AG20443 (cell line): ENCODE results near the gene NHS.

Experiments
- DNase-seq: peaks from one replicate; pipeline ENCODE4 v3.0.0; 2012; ENCODE audit warnings: low spot score, mixed read lengths

Gene NHS

DNA sequence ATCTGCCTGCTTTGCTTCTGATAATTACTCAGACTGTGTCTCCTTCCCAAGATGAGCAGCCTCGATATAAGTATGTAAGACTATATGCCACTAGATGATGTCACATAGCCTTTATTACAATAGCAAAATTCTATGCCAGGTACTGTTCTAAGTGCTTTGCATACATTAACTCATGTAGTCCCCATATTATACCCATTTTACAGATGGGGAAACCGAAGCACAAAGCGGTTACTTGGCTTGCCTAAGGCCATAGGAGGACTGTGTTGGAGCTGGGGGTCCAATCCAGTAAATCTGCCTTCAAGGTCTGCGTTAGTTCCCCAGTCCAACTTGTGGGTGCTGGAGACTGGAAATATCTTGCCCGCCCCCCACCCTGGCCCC is 361.5 kb downstream of the NHS start:
- no peak for DNase-seq

DNA sequence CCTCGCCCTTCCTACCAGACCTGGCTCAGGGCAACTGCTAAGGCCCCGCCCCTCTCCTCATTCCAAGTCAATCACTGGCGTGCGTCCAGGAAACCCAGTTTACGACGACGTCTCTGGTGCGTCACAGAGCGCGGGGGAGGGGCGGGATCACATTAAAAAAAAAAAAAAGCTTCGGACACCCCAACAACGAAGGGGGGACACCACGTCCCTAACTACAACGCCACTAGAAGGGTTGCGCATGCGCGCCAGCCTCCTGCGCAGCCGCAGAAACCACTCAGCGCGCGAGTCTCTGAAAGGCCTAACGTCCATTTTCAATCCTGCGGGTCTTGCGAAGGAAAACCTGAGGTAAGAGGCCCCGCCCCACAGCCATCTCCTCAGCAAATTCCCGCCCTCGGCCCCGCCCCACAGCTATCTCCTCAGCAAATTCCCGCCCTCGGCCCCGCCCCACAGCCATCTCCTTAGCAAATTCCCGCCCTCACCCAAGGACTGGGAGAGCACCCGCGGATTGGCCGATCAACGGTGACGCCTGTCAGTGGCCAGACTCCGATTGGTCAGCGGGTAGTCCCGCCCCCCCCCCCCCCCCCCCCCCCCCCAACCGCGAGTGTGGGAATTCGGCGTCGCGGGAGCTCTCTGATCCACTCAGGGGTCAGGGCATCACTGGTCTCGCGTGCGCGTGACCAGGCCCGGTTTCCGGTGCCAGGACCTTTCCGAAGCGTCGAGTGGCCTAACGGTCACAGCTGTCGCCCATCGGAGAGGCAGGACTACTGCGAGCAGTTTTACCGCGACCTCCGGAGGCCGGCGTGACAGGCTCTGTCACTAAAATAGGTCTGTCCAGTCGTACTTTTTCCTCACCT is 362.1 kb downstream of the NHS start, which contains the start of gene SCML1:
SCML1 (plus strand) TSS at position 638 of the 854 bp plus-strand sequence. CDS start 6,694 bp downstream, outside the sequence.
- DNase-seq, result peak; percentile 92

DNA sequence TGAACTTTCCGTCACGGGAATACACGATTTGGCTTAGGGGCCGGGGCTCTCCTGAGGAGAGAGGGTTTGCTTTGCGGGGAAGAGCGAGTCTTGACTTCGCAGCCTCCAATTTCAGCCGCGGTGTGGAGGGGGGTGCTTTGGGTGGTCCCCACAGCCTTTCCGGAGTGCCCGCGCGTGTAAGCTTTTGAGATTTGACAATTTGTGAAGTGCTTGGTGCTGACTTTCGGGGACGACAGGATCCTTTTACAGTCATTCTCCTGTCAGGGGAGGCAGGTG is 362.6 kb downstream of the NHS start:
- no peak for DNase-seq

DNA sequence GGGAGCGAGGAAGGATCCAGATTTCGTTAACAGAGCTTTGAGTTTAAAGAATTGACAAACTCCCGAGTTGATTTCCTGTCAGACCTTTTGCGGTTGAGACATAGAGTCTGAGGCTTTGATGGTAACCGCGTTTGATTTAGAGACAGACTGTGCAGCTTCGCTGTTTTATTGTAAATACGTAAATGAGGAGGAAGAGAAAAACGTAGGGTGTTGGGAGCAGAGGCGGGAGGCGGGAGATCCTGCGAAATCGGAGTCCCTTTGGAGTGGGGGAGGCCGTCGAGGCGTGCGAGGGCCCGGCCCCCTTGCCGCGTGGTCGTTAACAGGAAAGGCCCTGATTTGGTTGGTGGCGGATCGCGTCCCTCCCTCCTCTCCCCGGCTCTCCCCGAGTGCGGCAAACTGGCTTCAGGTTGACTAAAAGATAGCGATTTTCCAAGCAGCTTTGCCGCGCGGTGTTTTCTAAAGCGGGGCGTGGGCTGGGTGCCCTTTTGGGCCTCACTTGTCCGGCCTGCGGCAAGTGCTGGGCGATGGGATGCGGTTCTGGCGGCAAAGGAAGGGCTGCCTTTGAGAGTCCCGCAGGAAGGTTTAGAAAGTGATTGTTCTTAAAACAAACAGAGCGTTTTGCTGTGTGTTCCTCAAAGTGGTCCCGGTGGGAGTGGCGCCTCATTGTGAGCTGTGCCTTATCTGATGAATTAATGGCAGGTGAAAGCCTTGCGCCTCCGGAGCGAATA is 363.1 kb downstream of the NHS start:
- peak; percentile 9 for DNase-seq

DNA sequence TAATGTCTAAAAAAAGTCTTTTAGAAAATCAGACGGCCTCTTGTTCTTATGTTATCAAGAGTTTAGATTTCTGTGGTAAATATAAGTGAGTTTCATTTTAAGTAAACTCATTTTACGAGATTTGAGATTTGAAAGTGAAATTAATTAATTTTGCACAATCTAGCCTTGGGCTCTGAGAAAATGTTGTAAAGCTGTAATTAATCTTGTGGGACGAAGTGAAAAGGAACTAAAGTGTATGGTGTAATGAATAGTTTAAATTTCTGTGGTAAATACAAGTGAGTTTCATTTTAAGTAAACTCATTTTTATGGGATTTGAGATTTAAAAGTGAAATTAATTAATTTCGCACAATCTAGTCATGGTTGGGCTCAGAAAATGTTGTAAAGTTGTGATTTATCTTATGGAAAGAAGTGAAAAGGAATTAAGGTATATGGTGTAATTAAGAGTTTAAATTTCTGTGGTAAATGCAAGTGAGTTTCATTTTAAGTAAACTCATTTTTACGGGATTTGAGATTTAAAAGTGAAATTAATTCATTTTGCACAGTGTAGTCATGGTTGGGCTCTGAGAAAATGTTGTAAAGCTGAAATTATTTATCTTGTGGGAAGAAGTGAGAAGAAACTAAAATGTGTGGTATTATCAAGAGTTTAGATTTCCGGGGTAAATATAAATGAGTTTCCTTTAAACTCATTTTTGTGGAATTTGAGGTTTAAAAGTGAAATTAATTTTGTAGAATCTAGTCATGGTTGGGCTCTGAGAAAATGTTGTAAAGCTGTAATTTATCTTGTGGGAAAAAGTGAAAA is 363.9 kb downstream of the NHS start:
- DNase-seq, result no peak

DNA sequence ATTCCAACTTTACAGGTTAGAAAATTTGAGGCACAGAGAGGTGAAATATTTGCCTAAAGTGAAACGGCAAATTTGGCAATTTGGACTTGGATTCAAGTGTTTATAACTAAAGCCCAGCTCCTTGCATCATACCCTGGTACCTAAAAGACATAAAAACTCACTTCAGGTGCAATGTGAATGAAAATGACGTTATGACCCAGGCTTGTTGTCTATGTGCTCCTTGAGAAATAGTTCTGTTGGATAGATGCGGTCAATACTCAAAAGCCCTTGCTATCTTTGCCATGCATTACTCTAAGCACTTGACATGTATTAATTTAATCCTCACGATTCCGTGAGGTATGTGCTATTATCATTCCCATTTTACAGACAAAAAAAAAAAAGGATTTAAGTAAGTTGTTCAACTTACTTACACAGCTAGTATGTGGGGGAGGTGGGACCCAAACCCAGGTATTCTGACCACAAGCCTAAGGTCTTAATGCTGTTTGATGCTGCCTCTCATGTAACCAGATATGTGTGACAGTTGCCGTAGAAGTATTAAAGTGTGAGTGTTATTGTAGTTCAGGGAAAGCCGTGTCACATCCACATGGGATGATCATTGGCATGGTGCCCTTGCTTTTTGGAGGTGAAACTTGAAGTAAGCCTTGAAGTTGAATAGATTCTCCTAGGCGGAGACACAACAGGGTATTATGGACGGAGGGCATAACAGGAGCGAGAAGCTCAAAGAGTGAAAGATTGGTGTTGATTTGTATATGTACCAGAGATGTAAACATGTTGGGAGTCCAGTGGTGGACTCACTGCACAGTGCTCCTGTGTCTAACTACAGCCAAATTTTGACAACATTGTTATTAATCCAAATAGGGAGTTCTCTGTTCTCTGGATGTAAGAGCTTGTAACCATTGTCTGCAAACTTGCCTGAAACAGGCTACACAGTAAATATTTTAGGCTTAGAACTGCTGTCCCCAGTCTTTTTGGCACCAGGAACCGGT is 365.4 kb downstream of the NHS start:
- DNase-seq, result no peak

DNA sequence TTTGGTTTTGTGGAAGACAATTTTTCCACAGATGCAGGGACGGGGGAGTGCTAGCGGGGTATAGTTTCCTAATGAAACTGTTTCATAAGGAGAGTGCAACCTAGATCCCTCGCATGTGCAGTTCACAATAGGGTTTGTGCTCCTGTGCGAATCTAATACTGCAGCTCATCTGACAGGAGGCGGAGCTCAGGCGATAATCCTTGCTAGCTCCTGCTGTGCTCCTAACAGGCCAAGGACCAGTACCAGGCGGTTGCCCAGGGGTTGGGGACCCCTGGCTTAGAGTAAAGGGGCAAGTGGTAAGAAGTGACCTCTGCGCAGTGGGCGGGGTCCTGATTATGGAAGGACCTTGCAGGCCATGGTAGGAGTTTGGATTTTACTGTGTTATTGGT is 366.1 kb downstream of the NHS start:
- DNase-seq, result no peak

DNA sequence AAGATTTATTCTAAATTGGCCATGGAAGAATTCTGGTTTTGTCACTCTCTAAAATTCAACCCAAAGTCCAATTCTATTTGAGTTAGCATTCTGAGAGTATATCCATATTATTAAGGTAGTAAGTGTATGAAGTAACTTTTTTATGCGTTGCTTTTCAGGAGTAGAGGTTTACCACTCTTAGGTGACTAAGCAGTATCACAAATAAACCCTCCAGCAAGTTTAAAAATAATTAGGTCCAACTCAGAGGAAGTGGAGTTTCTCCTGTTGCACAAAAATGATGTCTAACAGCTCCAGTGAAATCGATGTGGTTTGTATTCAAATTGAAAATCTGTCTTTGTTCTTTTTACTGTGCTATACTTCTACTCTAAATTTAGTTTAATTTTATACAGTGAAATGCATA is 368.9 kb downstream of the NHS start:
- no peak for DNase-seq

DNA sequence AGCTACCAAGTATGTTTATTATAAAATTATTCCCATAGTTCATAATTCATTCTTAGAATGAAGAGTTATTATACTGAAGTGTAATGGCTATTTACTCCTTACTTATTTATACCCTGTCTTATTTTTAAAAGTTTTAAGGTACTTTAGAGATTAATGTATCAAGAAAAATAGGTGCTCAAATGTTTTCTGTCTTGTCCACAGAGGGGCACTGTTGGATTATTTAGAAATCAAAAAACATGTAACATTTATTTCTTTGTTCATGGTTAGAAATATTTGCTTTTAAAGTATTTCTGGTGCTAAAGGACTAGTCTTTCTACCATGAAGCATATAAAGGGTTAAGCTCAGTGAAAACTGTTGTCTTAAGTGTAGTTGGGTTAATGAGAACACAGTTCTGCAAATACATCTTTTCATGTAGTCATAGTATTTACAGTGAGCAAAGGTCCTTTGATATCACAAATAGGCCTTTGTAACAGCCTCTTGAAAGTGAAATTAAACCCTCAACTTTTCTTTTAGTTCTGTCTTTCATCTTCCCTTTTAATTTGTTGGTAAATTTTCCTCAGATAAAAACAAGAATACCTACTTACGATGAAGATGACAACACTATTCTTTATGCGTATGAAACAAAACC is 370.0 kb downstream of the NHS start:
- no peak for DNase-seq

DNA sequence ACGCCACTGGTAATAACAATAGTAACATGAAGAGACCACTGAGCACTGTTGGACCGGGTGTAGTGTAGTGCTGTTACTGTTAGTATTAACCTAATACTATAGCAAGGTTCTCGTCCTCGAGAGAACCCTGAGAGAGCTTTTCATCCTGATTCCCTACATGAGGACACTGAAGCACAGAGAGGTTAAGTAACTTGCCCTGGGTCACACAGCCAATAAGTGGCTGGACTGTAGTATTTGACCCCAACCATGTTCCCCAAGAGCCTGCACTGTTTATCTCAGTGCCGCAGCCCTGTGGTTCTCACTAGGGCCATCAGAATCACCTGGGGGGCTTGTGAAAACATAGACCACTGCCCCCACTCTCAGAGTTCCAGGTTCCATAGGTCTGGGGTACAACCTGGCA is 372.7 kb downstream of the NHS start:
- DNase-seq, result no peak

DNA sequence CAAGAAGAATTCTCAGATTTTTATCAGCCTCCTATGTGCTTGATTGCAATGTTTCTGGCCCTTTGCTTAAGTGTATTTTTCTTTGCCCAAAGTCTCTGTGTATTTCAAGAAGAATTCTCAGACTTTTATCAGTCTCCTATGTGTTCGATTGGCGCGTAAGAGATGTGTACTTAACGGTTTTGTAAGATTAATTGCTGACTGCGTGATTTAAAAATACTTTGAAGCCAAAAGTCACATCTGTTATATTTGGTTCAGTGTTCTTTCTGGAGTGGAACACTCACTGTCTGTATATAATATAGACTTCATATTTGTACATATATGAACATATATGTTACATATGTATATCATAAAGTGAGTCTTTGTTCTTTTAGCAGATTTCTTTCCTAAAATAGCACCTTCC is 373.7 kb downstream of the NHS start:
- no peak for DNase-seq

DNA sequence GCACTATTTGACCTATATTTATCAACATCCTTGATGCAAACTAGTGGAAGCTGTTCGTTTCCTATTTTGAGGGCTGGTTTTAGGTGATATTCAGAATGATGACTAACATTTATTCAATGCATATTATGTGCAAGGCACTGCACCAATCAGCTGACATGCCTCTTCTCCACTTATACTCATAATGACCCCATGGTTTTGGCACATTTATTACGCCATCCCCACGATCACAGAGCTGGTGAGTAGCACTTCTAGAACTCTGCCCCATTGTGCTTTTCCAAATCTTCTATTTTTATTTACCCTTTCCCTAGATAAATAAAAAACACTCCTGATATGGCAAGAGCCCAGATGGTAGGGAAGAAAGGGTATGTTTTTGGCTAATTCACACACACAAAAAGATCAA is 375.4 kb downstream of the NHS start:
- DNase-seq, result no peak

DNA sequence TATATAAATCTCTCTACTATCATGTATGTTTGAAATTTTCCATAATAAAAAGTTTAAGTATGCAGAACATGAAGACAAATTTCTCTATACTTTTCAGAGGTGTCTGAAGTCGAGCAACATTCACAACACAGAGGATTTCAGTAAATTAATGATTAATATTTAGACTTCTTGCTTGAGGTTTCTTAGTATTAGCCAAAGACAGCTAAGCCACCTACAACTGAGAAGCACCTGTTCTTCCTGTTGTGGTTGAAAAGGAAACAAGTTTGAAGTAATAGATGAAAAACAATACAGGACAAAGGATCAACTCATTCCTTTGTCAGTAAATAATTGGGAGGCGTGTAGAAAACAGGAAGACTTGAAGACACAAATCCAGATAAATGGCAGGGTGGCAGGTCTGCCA is 383.4 kb downstream of the NHS start:
- DNase-seq, result no peak

DNA sequence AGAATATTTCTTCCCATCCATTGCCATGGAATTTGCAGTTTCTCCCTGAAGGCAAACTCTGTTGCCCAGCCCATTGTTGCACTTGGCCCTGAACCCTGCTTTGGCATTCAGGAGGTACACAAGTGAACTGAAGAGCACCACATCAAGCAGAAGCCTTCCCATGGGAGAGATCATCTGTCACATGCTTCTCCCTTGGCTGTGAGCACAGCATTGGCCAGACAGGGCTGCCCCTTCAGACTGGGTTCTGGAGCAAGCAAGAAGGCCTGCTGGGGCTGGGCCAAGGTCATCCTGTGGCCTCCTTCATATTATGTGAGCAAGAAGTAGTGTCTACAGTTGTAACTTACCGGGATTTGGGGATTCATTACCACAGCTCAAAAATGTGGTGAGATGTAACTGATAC is 385.0 kb downstream of the NHS start:
- no peak for DNase-seq

DNA sequence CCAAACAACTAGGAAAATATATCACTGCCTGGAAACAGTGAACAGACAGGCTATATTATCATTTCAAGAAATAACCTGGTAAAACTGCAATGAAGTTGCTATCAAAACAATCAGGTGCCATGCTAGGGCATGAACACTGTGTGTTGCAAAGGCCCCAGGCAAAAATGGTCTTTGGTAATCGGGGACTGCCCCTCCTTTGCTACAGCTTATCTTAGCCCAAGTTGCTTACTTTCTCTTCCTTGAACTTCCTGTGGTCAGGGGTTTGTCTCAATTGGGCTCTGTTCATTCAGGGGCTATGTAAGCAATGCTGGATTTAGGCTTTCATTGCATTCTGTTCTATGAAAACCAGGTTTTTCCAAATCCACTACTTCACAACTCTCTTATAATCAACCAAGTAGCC is 392.7 kb downstream of the NHS start:
- DNase-seq, result no peak

DNA sequence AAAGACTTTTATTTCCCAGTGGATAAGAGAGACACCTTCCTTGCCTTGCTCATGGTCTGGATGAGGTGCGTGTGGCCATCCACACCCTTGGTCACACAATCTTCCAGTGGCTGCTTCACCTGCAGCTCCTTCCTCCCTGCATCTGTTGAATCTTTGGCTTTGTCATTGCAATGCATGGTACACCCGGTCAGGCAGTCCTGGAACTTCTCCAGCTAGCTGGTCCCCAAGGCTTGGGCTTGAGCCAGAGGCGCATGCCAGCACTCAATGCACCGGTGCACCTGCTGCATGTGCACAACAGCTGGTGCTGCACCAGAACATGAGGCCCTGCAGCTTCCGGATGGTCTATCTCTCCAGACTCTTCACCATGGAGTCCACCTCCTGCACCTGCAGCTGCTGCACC is 394.0 kb downstream of the NHS start:
- no peak for DNase-seq

DNA sequence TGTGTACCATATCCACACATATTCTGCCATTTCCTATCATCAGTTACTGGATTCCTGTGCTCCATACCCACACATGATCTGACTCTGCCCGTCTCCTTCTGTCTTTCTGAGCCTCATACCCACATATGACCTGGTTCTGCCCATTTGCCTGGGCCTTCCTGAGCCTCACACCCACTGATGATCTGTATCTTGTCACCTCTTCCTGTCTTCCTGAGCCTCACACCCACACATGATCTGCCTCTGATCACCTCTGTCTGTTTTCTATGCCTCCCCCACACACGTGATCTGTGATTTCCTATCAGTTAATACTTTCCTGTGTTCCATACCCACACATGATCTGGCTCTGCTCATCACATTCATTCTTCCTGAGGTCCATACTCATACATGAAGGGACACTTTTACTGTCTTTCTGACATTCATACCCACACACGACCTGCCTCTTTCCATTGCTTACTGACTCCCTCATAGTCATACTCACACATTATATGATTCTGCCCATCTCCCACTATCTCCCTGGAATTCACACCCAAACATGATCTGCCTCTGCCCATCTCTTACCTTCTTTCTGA is 394.8 kb downstream of the NHS start:
- no peak for DNase-seq

DNA sequence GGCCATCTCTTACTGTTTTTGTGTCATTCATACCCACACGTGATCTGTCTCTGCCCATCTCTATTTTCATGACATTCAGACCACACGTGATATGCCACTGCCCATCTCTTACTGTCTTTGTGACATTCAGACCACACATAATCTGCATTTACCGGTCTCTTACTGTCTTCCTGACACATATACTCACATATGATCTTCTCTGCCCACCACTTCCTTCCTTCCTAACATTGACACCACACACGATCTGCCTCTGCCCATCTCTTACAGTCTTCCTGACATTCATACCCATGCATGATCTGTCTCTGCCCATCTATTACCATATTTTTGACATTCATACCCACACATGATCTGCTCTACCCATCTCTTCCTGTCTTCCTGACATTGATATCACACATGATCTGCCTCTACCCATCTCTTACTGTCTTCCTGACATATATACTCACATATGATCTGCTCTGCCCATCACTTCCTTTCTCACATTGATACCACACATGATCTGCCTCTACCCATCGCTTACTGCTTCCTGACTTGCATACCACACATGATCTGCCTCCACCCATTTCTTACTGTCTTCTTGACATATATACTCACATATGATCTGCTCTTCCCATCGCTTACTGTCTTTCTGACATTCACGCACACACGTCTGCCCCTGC is 398.3 kb downstream of the NHS start:
- no peak for DNase-seq

DNA sequence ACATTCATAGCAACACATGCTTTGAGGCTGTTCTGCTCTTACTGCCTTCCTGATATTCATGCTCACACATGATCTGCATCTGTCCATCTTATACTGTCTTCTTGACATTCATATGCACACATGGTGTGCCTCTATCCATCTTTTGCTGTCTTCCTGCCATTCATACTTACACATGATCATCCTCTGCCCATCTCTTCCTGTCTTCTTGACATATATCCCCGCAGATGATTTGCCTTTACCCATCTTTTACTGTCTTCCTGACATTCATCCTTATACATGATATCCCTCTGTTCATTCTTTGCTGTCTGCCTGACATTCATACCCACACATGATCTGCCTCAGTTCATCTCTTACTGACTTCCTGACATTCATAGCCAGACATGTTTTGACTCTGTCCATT is 399.1 kb downstream of the NHS start:
- no peak for DNase-seq

DNA sequence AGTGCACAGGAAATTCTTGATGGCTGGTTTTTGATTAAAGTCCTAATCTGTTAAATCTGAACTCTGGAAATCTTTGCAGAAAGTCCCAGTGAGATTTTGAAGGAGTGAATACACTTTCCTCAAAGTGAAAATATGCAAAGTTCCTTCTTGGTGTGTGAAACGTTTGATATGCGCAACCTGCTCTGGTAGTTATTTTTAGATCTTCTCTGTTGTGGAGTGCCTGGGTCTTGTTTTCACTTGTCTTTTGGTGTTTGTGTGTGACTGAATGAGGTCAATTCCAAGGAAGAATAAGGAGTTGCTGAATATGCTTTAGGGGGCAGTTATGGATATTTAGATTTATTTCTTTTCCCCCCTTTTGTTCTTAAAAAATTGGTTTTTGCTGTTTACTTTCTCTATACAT is 404.0 kb downstream of the NHS start:
- DNase-seq, result no peak
